Measurements from ENCODE around the gene AADAT. TPM values are rescaled to one million over a fixed set of nuclear protein-coding genes. Genes with fewer than 3 reads are reported as not detected.

AADAT gene
- total RNA-seq, 1 donor from 2014 or later = 2.4 TPM

DNA sequence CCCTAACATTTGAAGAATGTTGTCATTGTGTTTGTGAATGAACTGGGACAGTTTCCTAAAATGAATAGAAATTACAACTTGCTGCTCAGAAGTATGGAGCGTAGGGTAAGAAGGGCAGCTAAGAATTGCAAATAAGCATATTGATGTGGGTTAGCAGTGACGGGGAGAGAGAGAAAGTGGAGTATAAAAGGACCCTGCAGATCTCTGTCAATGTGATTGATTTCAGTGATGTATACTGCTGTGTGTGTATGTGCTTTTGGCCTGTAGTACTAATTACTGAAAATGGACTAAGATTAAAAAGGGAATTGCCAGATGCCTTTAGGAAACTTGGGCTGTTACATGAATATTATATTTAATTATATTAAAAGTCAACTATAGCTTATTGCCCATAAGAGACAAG, 55.8 kb downstream of the AADAT start:
- DNase-seq (ENCODE audit: low spot score) = no peak

DNA sequence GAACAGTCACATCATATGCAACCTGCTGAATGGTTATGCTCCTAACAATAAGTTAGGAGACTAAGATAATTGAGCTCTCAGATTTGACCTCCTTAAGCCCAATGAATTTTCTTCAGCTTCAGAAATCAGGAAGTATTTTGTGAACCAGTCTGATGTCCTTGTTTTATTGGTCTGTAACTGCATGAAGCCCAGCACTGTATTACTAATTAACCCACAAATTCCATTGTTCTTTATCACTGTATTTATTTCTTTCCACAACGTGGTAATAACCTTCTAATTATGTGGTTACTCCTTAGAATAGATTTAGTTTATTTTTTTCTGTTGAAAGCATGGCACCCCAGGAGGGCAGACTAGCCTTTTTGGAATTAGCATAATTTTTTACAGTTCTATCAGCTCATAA, 59.6 kb downstream of the AADAT start:
- no peak for DNase-seq (ENCODE audit: low spot score)

DNA sequence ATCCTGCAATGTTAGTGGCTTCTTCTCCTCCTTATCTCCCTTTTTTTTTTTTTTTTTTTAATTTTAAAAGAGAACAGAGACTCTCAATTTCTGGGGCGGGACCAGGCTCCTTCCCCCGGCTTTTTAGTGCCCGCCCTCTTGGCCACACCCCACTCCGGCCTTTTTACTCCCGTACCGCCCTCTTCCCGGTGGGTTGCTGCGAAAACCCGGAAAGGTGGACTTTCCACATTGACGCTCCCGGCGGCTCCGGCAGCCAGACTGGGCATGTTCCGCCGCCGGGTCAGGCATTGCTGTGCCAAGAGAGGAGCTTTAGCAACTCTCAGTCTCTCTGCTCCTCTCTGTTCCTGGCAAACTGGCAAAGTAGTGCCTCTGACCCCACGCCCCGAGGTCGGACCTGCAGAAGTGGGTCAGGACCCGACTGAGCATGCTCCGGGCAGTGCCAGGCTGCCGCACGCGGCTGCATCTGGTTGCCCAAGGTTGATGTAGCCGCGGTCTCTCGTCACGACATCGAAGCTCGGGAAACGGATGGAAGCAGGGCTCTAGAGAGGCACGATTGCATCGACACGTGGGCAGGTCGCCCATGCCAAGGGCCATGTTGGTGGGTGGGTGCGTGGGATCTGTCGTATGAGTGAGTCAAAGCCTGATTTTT, 62.5 kb downstream of the AADAT start:
- DNase-seq (ENCODE audit: low spot score) = peak; percentile 95

DNA sequence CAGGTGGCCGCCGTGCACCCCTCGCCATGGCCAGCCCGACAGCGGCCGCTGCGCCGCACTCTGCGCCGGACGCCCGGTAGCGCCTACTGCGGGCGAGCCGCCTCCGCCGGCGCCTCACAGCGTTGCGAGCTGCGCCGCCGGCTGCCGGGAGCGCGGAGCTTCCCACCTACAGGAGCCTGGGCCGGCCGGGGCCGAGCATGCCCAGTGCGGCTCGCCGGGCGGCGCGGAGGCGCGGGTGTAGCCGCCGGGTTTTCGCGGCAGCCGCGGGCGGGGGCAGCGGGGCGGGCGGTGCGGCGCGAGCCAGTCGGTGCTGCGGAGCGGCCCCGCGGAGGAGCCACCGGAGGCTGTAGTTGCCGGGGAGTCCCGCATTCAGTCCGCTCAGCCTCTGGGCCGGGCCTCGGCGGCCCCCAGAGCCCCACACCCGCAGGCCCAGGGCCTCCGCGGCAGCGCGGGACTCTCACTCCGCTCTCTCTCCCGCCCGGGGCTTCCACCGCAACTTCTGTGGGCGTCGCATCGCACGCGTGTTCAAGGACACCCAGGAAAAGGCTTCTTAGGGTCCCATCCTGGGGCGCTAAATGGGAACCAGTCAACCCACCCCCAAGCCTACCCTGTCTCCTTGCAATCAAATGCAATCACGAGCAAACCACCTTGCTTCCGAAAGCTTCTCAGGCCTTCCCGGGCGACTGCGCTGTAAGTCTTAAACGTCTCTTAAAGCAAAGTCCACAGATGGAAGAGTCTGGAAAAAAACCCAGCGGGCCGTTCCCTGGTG, 63.3 kb downstream of the AADAT start, which contains the start of gene MFAP3L:
Gene MFAP3L (minus strand): TSS at position 143 of the 769 bp plus-strand sequence. CDS start 20,518 bp downstream, outside the sequence.
- DNase-seq (ENCODE audit: low spot score) = peak; percentile 89

DNA sequence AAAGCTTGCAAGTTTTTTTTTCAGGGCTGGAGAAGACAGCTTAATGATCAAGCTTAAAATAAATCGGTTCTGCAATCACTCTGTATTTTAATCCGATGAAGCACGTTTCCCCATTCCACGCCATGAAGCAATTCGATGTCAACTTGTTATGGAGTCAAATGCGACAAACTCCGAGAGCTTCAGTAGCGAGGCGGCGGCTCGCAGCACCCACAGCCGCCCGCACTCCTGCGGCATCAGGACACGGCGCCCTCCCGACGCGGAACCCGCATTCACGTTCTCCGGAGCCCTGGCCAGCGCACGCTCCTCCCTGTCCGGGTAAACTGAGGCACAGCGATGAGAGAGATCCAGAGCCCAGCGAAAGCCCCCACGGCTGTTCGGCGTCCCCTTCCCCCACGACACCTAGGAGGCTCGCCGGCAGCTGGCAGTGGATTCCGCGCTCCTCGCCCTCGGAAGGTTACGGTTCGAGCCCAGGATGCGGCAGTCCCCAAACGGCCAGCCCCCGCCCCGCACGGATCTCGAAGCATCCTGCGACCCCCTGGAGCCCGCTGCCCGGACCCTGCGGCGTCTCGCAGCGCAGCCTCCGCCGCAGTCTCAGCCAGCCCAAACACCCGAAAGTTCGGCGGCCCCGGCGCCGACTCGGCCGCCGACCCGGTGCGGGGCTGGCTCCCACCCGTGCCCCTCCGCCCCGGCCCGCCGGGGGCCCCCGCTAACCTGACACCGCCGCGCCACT, 64.1 kb downstream of the AADAT start:
- no peak for DNase-seq (ENCODE audit: low spot score)

DNA sequence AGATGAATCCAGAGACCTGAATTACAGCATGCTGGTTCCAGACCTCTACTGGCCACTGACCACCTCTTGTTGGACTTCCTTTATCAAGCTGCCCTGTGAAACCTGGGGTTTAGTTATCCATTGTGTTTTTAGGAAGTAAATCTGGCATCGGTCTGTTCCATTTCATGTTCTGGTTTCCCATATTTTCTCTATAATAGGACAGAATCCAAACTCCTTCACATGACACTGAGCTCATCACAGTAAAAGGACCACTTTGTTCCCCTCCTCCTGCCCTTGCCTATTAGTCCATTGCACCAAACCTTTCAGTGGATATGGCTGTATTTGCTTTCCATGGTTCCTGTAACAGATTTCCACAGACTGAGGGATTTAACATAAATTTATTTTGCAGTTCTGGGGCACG, 67.5 kb downstream of the AADAT start:
- DNase-seq (ENCODE audit: low spot score) = no peak

DNA sequence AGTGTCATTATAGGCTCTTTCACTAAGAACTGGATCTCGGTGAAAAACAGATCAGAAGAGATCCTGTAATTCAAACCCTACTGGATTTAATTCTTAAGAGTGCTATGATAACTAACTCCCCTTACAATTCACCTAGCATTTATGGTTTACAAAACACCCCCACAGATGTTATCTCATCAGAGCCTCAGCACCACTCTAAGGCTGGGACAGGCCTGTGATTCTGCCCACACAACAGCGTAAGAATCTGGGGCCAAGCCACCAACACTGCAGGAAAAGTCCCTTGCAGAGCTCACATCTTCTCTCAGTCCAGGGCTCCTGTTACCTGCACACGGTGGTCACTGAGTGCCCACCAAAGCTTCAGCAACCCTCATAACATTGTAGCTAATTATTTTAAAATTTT, 72.5 kb downstream of the AADAT start:
- DNase-seq (ENCODE audit: low spot score) = no peak

DNA sequence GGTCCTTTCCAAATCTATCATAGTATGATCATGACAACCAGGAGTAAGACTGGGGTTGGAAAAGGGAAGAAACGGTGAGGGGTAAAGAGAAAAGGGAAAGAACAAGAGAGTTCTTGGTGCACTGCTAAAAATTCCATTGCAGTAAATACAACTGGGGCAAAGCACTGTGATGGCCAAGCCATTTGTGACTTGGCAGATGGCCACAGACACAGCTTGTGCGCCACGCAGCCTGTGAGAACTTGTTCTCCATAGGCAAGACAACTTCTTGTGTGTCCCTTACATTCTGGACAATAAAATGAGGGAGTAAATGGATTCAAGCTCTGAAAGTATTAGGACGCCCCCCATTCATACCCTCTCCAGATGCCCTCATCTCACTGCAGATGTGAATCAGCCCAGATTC, 74.5 kb downstream of the AADAT start:
- DNase-seq (ENCODE audit: low spot score) = no peak

DNA sequence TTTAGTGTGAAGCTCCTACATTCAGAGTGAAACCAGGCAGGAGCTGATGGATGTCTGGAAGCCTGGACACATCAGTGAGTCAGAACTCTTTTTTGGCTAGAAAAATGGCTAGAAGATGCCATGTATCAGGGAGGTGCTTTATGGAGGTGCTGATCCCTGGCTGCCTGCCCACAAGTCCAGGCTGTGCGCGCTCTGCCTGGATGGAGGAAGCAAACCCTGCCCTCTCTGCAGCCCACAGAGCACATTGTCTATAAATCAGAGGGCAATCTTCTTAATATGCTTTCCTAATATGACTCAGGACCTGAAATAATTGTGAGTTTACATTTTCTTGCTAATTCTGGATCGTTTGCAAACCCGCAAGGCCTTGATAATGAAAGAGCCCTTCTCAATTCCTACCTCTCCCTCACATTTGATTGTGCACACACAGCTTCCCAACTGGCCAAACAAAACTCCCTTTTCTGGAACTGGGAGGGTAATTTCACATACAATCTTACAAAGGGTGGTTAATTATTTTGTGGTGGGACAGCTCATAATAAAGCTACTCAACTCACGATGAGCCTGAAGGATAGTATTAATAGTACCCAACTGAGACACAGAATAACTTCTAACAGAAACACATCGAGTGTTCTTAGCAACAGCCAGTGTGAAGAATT, 75.3 kb downstream of the AADAT start:
- no peak for DNase-seq (ENCODE audit: low spot score)

DNA sequence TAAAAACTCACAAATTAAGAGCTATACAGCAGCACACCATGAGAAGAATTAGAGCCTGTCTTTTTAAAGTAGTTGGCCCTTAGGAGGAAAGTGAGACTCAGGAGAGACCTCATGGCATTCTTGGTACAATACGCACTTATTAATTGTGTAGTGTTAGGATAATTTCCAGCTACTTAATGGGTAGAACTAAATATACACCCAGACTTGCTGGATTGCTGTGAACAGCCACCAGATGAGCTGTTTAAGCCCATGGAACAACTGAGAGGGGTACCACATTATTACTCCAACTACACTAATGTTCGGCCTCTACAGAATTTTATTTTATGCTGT, 77.2 kb downstream of the AADAT start:
- no peak for DNase-seq (ENCODE audit: low spot score)

DNA sequence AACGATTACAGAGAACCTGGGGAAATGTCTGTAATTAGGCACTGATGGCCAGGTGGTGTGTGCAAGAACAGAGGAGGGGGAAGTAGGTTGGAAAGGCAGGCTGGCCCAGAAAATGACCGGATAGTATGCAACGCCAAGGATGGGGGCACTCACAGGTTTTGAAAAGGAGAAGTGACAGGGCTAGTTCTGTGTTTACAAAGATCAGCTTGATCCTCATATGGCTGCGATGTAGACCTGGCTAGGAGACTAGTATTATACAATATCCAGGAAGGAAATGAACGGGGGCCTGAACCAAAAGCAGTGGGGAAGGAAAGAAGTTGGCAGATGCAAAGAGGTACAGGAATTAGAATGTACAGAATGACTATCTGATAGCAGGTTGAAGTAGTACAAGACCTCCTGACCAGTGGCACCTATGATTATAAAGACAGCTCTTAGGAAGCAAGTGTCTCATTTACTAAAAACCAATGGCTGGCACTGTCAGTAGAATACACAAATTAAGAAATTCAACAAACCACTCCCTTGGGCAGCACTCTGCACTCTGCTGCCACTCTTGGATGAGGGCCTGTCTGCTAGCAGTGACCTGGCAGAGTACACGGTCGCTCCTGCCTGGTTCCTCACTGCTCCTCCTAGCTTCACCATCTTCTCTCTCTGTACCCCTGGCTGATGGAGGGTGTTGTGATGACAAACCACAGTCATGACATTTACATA, 77.7 kb downstream of the AADAT start:
- DNase-seq (ENCODE audit: low spot score) = no peak

Other genes with a start within 250 kb of the AADAT start
- gene MFAP3L, start 63.6 kb downstream of the AADAT start, total RNA-seq = 4.5 TPM

Measured in mucosa of gallbladder (tissue), 1 donor.